NCI-H345 treated with DMSO at 0.1 percent for 48 hours (cell line): Measurements from ENCODE around the gene SLITRK5.

Source experiments
- DNase-seq: peaks from one replicate; lab custom pipeline; 2025; ENCODE audit not compliant: unreplicated experiment; lab: John Stamatoyannopoulos, UW

The SLITRK5 gene

DNA sequence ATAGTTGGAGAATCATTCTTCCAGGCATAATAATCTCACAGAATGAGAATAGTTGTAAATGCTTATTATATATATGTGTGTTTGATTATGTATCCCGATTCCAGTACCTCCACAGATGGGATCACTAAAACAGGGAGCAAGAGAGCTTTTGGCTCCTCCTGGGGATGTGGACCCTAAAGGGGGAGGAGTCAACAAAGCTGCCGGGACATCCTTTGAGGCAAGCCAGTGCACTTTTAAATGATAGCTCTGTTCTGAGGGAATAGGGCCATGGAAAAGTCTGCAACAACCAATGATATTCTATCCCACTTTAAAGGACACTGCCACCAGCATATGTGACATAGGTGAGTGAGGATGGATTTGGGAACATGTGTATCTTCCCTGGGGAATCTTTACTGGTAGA is 40.8 kb downstream of the SLITRK5 start:
- no peak for DNase-seq
